ENCODE measurements around the gene INTS13.

GRCh38 chr12:26939953-26940352, 2.2 kb upstream of the INTS13 start:
- TF ChIP-seq GATA3 (IDR thresholded peaks at IDR 0.05; ENCODE audit: low read depth, low read length) (no peak), GATA2 (IDR thresholded peaks at IDR 0.05; ENCODE audit: low read depth, low read length) (no peak)
